Kidney epithelial cell (primary cell): Measurements from ENCODE around the gene EMC6. TPM values are rescaled to one million over a fixed set of nuclear protein-coding genes. Genes with fewer than 3 reads are reported as not detected.

Experiments used
- DNase-seq: peaks from one replicate; pipeline ENCODE4 v3.0.0-alpha.2; 2010; ENCODE audit warnings: low read depth
- H3K27me3 ChIP-seq: 2 replicates; pipeline ENCODE4 v1.6.0; 2011; ENCODE audit warnings: low read length; ENCODE audit not compliant: control insufficient read depth, insufficient read depth
- H3K36me3 ChIP-seq: 2 replicates; pipeline ENCODE4 v1.5.1; 2011; ENCODE audit warnings: low read length; ENCODE audit not compliant: control insufficient read depth, insufficient read depth
- H3K4me3 ChIP-seq: 2 replicates; pipeline ENCODE4 v1.5.1; 2011; ENCODE audit warnings: low read depth, mild to moderate bottlenecking, control low read depth, low read length
- CTCF ChIP-seq: IDR thresholded peaks from 2 replicates; pipeline ENCODE4 v1.5.1; 2011; ENCODE audit warnings: mild to moderate bottlenecking, moderate library complexity, low read length, control low read depth, inconsistent platforms; ENCODE audit not compliant: insufficient read depth, poor library complexity, severe bottlenecking
- total RNA-seq: library from RNA; depleted of rRNA; stranded (reverse); fragments of >200 nt; gene quantifications from 2 replicates; pipeline ENCODE4 v1.2.3, GENCODE V29; 2015

Gene EMC6
- total RNA-seq, 1 donor from 2014 or later, result 30.0 TPM

DNA sequence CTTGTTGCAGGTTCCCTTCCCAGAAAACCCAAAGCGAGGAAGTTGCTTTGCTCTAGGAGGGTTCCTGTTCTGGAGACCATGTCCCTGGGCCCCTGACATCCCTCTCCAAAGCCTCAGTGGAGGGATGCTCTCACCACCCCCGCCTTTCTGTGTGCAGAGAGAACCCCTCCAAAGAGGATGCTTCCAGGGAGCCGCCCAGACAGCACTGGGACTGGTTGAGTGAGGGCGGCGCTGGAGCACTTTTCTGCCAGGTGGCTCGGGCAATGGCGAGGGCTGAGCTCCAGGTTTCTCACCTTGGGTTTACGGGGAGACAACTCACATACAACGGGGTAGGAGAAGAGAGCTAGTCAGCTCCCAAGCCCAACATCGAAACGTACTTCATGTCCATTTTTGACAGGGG, 7.3 kb downstream of the EMC6 start:
- H3K4me3 ChIP-seq, result no peak overlapping the region
- no peaks in the 10 kb centered on the region for H3K36me3 ChIP-seq
- DNase-seq, result no peak
- no peak for TF ChIP-seq CTCF
- H3K27me3 ChIP-seq, result no peaks in the 10 kb centered on the region

DNA sequence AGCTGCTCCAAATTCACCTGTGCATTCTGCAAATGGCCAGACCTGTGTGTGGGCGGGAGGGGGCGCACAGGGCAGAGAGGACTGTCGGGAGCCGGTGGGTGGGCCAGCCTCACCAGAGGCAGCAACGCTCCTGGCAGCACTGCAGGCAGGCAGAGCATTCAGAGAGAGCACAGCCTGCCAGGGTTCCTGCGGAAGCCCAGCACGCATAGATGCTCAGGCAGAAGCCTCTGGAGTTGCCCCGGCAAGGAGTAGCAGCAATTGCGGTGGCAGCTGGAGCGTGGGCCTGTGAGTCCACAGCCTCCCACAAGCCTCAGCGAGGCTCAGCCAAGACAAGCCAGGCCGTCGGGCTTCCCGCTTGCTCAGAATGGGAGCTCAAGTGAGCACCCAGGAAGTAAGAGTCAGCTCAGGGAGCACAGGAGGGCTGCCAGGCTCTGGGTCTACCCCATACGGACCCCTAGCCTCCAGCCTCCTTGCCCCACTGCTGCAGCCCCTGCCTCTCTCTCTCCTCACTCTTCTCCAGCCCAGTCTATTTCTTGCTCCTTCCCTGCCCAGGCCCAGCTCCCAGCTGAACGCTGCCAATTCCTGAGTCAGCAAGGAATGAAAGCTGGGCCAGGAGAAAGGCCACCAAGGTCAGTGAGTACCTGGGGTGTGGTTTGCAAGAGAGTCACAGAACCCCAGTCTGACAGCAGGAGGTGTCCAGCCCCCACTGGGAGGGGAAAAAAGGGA, 9.6 kb downstream of the EMC6 start:
- TF ChIP-seq CTCF, result no peak
- H3K27me3 ChIP-seq, result no peaks in the 10 kb centered on the region
- DNase-seq, result no peak
- no peaks in the 10 kb centered on the region for H3K36me3 ChIP-seq
- H3K4me3 ChIP-seq, result no peak overlapping the region

DNA sequence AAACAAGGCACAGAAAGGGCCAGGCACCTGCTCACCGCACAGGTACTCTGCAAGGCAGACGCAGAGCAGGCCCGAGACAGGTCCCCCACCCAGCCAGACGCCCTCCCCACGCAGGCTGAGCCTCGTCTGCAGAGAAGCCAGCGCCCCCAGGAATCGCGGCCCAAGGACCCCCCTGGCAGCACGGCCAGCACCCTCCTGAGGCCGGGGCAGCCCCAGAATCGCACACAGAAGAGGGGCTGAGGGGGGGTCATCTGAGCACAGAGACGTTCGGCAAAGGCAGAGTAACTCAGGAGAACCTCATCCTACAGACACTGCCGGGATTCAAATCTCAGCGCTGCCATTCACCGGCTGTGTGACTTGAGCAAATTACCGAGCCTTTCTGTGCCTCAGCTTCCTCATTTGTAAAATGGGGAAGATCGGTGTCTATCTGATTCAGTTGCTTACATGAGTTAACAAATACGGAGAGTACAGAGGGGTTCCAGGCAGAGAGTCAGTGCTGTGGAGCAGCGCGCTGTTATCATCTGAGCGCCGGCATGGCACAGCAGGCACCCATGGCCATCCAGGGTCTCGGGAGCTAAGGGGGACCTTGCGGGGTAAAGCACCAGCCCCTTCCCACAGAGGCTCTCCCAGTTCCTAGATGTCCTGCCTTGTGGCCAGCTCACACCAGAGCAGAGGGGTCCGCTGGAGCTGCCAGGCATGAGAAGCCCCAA, 10.4 kb downstream of the EMC6 start:
- no peaks in the 10 kb centered on the region for H3K27me3 ChIP-seq
- H3K36me3 ChIP-seq, result no peaks in the 10 kb centered on the region
- no peak overlapping the region for H3K4me3 ChIP-seq
- no peak for DNase-seq
- no peak for TF ChIP-seq CTCF

GRCh38 chr17:3679531-3680126, 11.0 kb downstream of the EMC6 start:
- DNase-seq, result no peak
- H3K4me3 ChIP-seq, result no peak overlapping the region
- H3K36me3 ChIP-seq, result no peaks in the 10 kb centered on the region
- H3K27me3 ChIP-seq, result no peaks in the 10 kb centered on the region
- TF ChIP-seq CTCF, result no peak

- TF ChIP-seq CTCF, result no peak
- Histone ChIP-seq H3K27me3 (peaks cover 5% of the 10 kb centered on the region), H3K4me3 (no peak overlapping the region), H3K36me3 (no peaks in the 10 kb centered on the region)
- DNase-seq, result no peak
Observed at GRCh38 chr17:3681057-3681456, 12.4 kb downstream of the EMC6 start.
